RWPE1 (cell line): ENCODE data around the gene PRR12.
A peak's percentile ranks its signal among the peaks of the same experiment; 100 is the strongest.

Source experiments
- CTCF ChIA-PET: fragments of 350-600 bp; sonication (Branson Sonifier 250); formaldehyde crosslinking; extraction: SDS; loops from one replicate; lab custom pipeline; 2021; lab: Yijun Ruan, JAX
- POLR2A ChIA-PET: fragments of 400-600 bp; formaldehyde crosslinking; extraction: SDS; loops from one replicate; lab custom pipeline; 2020; ENCODE audit warnings: antibody characterized with exemption; ENCODE audit not compliant: low non-redundant PET; lab: Yijun Ruan, JAX
- DNase-seq: peaks from one replicate; pipeline ENCODE4 v3.0.0; 2012; ENCODE audit warnings: low spot score
- H3K27ac ChIP-seq: fragments of 450-650 bp; 2 replicates; pipeline ENCODE4 v1.5.1; 2017
- CTCF ChIP-seq: fragments of 450-650 bp; conservative IDR thresholded peaks from 2 replicates; pipeline ENCODE4 v1.5.1; 2017; ENCODE audit warnings: low read depth, mild to moderate bottlenecking

The PRR12 gene

GRCh38 chr19:49641688-49642491 lies 50.9 kb downstream of the PRR12 start, which contains the start of gene SCAF1:
Gene SCAF1 (plus strand): TSS chr19:49642209. CDS start chr19:49645027, 2,818 bp downstream.
- POLR2A ChIA-PET = interaction anchor here (0.6 to 1.6 kb wide), 6 partner anchors 22 to 96 kb away, joined by 3 to 6 read pairs (median 4); partner anchors contain the start of genes NOSIP and PRMT1
- CTCF ChIA-PET = no interaction called here
- peak within 1 kb of the TSS; percentile 100 for H3K27ac ChIP-seq
- peak; percentile 92 for DNase-seq
- TF ChIP-seq CTCF = no peak

GRCh38 chr19:49642492-49643035 lies 51.6 kb downstream of the PRR12 start:
- DNase-seq = no peak
- no peak for TF ChIP-seq CTCF
- POLR2A ChIA-PET = interaction anchor here (0.6 to 1.6 kb wide), 4 partner anchors 34 to 64 kb away, joined by 3 to 4 read pairs (median 4); partner anchors contain the start of genes NOSIP and PRMT1
- peak overlapping the region; percentile 100 for H3K27ac ChIP-seq
- CTCF ChIA-PET = no interaction called here

GRCh38 chr19:49643466-49643865 lies 52.5 kb downstream of the PRR12 start:
- ChIA-PET CTCF (interaction anchor here (0.6 kb wide), 1 partner anchor 18 kb away, joined by 3 read pairs; no protein-coding TSS in a partner anchor), POLR2A (interaction anchor here (1.1 kb wide), 1 partner anchor 33 kb away, joined by 6 read pairs; no protein-coding TSS in a partner anchor)
- no peak overlapping the region for H3K27ac ChIP-seq
- no peak for TF ChIP-seq CTCF
- no peak for DNase-seq

- ChIA-PET POLR2A (no interaction called here), CTCF (interaction anchor here (0.5 kb wide), 1 partner anchor 24 kb away, joined by 4 read pairs; no protein-coding TSS in a partner anchor)
- H3K27ac ChIP-seq = peak overlapping the region; percentile 31
- TF ChIP-seq CTCF = no peak
- DNase-seq = no peak
Measured at GRCh38 chr19:49645592-49645991, 54.6 kb downstream of the PRR12 start.

- POLR2A ChIA-PET = no interaction called here
- CTCF ChIA-PET = interaction anchor here (0.5 kb wide), 1 partner anchor 23 kb away, joined by 4 read pairs; no protein-coding TSS in a partner anchor
- H3K27ac ChIP-seq = peak overlapping the region; percentile 31
- TF ChIP-seq CTCF = no peak
- DNase-seq = no peak
Measured at GRCh38 chr19:49645995-49646394, 55.0 kb downstream of the PRR12 start.

- no peak for DNase-seq
- no peak for TF ChIP-seq CTCF
- CTCF ChIA-PET = interaction anchor here (0.7 kb wide), 1 partner anchor 26 kb away, joined by 4 read pairs; no protein-coding TSS in a partner anchor
- POLR2A ChIA-PET = no interaction called here
- peak overlapping the region; percentile 31; the same call in 1 of the 2 replicates for H3K27ac ChIP-seq
Measured at GRCh38 chr19:49646586-49646985, 55.6 kb downstream of the PRR12 start.
